Left renal cortex interstitium (tissue), 4 donors: ENCODE results near the gene PHGDH. TPM values are rescaled to one million over a fixed set of nuclear protein-coding genes. Genes with fewer than 3 reads are reported as not detected.
"Not testable (repeated sequence)": the region's sequence is repeated elsewhere in the genome, so short reads cannot be mapped to it uniquely, and the experiment has no call there.

Source experiments
- DNase-seq, 4 donors: peaks; one replicate each; pipeline ENCODE4 v3.0.0-alpha.2; 2013; ENCODE audit warnings: low read depth in 4 of 4, low spot score in 2 of 4, missing footprints in 1 of 4
- polyA plus RNA-seq, 4 donors: library from polyadenylated mRNA; unstranded; fragments of 120-200 nt; gene quantifications; one replicate each; pipeline ENCODE4 v1.2.1, GENCODE V29; 2013; ENCODE audit not compliant: insufficient read length in 4 of 4

The PHGDH gene
- polyA plus RNA-seq, 4 donors, result 238 to 270 (median 250) TPM

DNA sequence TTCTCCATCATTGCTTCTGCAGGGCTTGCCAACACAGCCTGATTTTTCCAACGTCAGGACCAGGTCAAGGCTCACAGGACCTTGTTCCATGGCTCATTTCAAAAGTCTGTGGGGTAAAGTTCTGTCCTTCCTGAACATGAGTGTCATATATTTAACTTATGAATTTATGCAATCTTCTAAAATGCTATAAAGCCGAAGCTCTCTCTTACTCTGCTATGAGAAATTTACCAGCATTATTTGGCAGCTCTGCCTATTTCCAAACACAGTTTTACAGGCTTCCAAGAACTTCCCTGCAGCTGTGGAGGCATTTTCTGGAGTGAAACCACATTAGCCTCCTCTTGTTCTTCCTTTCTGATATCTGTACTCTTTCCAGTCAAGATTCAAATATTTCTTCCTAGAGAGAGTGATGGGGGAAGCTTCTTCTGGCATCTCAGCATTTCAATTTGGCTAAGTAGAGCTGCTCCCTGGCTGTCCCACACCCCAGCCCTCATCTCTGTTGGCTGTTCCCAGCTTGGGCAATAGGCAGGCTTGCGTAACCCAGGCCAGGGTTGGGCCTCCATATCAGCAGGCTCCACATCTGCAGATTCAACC is 72.6 kb downstream of the PHGDH start:
- no peak for DNase-seq

DNA sequence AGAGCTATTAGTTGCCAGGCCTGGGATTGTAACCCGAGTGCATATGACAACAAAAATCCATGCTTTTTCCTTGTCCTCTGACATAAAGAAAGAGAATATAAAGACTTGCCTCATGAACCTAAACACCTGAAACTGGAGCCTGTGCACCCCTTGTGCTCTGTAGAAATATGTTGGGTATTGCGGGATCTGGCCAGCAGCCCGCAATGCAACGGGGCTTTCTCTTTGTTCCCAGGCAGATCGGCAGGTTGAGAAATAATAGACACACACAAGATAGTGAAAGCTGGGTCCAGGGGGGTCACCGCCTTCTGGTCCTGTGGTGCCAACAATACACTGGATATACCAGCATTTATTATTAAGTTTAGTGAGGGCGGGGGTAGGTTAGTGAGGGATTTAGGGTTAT is 74.3 kb downstream of the PHGDH start:
- not testable (repeated sequence) for DNase-seq

DNA sequence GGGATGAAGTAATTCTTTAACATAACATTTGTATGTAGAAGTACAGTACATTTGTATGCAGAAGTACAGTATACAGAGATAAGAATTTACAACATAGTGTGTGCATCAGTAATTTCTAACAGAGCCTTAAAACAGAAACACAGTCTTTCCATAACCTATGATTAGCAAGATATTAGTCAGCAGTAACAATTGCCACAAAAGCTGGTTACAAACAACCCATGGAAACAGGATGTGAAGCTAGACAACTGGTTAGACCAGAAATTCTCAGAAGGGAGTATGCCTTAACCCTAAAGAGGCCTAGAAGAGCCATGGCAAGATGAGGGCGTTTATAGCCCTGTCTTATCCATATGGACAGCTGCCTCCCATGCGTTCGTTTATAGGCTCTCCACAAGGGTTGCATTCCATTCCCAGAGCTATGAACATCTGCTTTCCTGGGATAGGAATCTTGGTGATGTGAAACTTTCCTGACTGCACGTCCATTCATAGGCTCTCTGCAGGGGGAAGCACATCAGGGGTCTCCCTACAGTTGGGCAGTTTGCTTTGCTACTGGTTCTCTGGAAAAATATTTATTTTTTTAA is 74.8 kb downstream of the PHGDH start:
- DNase-seq, result not testable (repeated sequence)

DNA sequence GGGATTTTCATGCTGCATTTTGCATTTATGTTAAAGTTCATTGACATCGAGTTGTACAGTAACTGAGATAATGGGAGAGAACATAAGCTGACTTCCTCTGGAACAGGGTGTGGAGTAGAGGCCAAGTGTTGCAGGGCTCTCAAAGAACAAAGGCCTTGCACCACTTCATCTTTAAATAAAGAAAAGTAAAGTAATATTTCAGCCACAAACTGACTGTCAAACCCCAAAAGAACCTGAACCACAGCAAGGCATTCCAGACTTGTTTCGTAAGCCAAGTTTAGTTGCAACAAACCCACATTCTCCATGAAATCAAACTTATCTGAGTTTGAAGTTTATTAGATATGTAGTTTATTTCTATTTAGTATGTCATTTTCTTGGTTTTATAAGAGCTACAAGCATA is 76.0 kb downstream of the PHGDH start:
- DNase-seq, result no peak

DNA sequence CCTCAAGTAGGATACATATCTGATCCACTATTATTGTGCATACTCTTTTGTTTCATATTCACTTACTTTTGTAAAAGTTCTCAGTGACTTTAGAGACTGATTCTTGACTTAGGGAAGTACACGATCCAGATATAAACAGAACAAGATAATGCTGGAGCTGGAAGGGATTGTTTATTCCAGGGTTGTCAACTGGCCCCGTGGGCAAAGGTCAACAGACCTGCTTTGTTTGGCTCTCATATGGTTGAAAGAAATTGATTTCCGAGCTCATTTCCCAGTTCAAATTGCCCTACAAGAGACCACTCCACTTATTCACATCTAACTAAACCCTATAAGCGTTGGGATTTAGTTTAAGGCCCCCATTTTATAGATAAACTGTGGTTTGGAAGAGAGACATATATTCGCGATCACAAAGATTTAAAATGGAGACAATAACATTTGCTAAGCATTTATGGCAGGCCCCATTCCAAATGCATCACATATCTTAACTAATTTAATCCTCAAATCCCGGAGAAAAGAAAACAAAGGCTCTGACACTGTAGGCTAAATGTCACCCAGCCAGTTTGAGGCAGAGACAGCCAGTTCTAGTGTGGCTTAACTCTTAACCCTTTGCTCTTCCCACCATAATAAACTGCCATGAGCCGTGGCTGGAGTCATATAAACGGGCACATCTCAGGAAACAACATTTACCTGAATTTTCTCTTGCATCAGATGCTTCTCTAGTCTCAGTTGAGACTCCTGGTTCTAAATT is 78.9 kb downstream of the PHGDH start:
- no peak for DNase-seq

DNA sequence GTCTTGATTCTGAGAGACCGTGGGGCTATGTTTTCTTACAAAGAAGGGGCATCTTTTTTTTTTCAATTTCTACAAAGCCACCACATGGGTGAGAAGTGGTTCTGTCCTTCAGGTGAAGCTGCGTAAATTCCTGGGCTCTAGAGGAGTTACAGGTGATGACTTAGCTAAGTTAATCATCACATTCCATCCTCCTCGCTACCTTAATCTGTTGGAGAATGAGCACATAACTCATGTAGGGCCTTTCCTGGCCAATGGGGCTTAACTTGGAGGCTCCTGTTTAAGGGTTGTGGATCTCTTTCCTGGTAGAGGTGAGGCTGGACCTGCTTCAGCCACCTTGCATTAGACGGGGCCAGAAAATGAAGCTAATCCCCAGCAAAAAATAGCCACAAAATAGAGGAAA is 79.6 kb downstream of the PHGDH start:
- DNase-seq, result no peak

Other genes with a start within 250 kb of the PHGDH start
- 1 to 10 TPM in 1 of 4 donors, under 1 TPM in 2, not detected in 1; 0.27 to 1.1 (median 0.36) TPM for gene HSD3B1, start 204.7 kb upstream of the PHGDH start, polyA plus RNA-seq
- gene ZNF697, start 63.7 kb upstream of the PHGDH start, polyA plus RNA-seq, result 10 to 100 TPM; 19.4 to 22.0 (median 20.3) TPM
- 100 to 1,000 TPM in 2 of 4 donors, 10 to 100 TPM in 2; 59.3 to 112 (median 94.0) TPM for gene HMGCS2, start 57.0 kb downstream of the PHGDH start, polyA plus RNA-seq
- under 1 TPM; 0.71 to 0.84 (median 0.71) TPM for gene REG4, start 99.5 kb downstream of the PHGDH start, polyA plus RNA-seq
- not detected for gene ADAM30, start 184.6 kb downstream of the PHGDH start, polyA plus RNA-seq